Measurements from ENCODE around the gene PSMD1. TPM values are rescaled to one million over a fixed set of nuclear protein-coding genes. Genes with fewer than 3 reads are reported as not detected.

Gene PSMD1
- total RNA-seq, 1 experiment from 2014 or later: 133 TPM

DNA sequence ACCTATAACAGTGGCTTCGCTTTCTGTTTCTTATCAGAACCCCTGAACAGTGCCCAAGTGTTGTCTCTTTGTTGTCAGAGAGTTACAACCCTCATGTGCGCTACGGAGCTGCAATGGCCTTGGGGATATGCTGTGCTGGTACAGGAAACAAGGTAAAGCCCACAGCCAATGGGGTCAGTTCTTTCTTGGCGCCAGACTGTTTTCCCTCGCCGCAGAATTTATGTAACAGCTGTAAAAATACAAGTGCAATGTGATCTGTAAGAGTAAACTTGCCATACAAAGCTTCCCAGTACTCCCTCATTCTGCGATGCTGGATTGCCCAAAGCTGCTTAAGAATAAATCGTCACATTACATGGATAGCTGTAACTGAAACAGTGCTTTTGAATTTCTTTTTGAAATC is 82.0 kb downstream of the PSMD1 start:
- no peak overlapping the region for H3K4me3 ChIP-seq (replicated peaks in 1 of 2; ENCODE audit: low read depth in 1 of 2, low read length in 2 of 2)
- 0 out of 2 replicates have a peak, but pooled peaks cover 11% of the 10 kb centered on the region for H4K20me1 ChIP-seq (ENCODE audit: insufficient read depth)
- CTCF ChIA-PET: no interaction called here
- ATAC-seq: no peak
- no peaks in the 10 kb centered on the region for H3K4me1 ChIP-seq (ENCODE audit: control insufficient read depth in 1 of 2, insufficient read depth in 2 of 2, low read length in 2 of 2)
- no peaks in the 10 kb centered on the region for H3K9me2 ChIP-seq (ENCODE audit: insufficient read depth)
- TF ChIP-seq, protein P1, sequence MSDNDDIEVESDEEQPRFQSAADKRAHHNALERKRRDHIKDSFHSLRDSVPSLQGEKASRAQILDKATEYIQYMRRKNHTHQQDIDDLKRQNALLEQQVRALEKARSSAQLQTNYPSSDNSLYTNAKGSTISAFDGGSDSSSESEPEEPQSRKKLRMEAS (IDR thresholded peaks at IDR 0.05): no peak
- TF ChIP-seq POLR2AphosphoS5 (IDR thresholded peaks at IDR 0.05; ENCODE audit: low read depth, low read length) (no peak), CBX3 (IDR thresholded peaks at IDR 0.05; ENCODE audit: low read depth) (no peak), TCF7L2 (IDR thresholded peaks at IDR 0.05; ENCODE audit: borderline replicate concordance, extremely low read depth, insufficient read depth, insufficient read length) (no peak), EZH2phosphoT487 (IDR thresholded peaks at IDR 0.05; ENCODE audit: borderline replicate concordance) (no peak), ZNF274 (IDR thresholded peaks at IDR 0.05; ENCODE audit: low read depth, low read length) (no peak), FOSL1 (IDR thresholded peaks at IDR 0.05; ENCODE audit: low read depth) (no peak), POLR2A (IDR thresholded peaks at IDR 0.05; ENCODE audit: borderline replicate concordance, extremely low read depth, insufficient read depth, insufficient read length) (no peak), SP1 (IDR thresholded peaks at IDR 0.05; ENCODE audit: low read depth) (no peak)
- TF ChIP-seq, protein P2, sequence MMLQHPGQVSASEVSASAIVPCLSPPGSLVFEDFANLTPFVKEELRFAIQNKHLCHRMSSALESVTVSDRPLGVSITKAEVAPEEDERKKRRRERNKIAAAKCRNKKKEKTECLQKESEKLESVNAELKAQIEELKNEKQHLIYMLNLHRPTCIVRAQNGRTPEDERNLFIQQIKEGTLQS (IDR thresholded peaks at IDR 0.05): no peak
- peaks cover 52% of the 10 kb centered on the region for H3K79me2 ChIP-seq (ENCODE audit: insufficient read depth, low read length)
- H2AFZ ChIP-seq (ENCODE audit: low read depth, low read length, poor library complexity, severe bottlenecking): no peak overlapping the region
- H3K36me3 ChIP-seq (ENCODE audit: control insufficient read depth in 1 of 2, insufficient read depth in 2 of 2, low read length in 2 of 2): 0 out of 4 replicates have a peak, but pooled peaks cover 0 to 3% of the 10 kb centered on the region in 2 experiments
- H3K27me3 ChIP-seq (ENCODE audit: insufficient read depth, low read length): no peaks in the 10 kb centered on the region
- no TSS peak for BruUV-seq (replicated peaks)
- intact Hi-C loops (cut with micrococcal nuclease): no loop called here
- POLR2A ChIA-PET: no interaction called here
- no peak overlapping the region for H3K4me2 ChIP-seq (ENCODE audit: low read length)
- H3K9me3 ChIP-seq (ENCODE audit: control insufficient read depth in 1 of 2, insufficient read depth in 1 of 2, low read depth in 1 of 2, low read length in 2 of 2): no peaks in the 10 kb centered on the region
- no peak overlapping the region for H3K9ac ChIP-seq (ENCODE audit: low read length)
- DNase-seq (ENCODE audit: low read depth, low spot score): no peak
- no peak overlapping the region for H3K27ac ChIP-seq (ENCODE audit: low read depth, low read length)
- RAD21 ChIA-PET (ENCODE audit: low non-redundant PET in 1 of 2, low total read pairs in 2 of 2, uncharacterized antibody in 2 of 2, unreplicated experiment in 2 of 2): no interaction called here

DNA sequence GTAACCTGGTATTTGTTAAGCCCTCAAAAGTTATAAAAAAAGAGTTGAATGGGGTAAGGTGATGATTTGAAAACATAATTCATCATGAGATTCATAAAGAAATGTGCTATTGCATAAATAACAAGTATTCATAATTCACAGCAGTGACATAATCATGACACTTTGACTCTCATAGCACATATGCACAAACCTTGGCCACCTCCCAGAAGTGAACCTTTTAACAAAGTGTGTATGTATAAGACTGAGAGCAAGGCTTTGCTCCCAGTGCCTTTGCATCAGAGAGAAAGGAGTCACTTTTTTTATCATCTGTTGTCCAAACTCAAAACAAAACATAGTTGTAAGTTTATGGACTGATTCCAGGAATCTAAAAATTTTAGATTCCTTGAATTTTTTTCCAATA is 83.1 kb downstream of the PSMD1 start:
- Histone ChIP-seq H3K9ac (ENCODE audit: low read length) (no peak overlapping the region), H3K9me3 (ENCODE audit: control insufficient read depth in 1 of 2, insufficient read depth in 1 of 2, low read depth in 1 of 2, low read length in 2 of 2) (no peaks in the 10 kb centered on the region), H4K20me1 (ENCODE audit: insufficient read depth) (0 out of 2 replicates have a peak, but pooled peaks cover 3% of the 10 kb centered on the region), H2AFZ (ENCODE audit: low read depth, low read length, poor library complexity, severe bottlenecking) (no peak overlapping the region), H3K36me3 (ENCODE audit: control insufficient read depth in 1 of 2, insufficient read depth in 2 of 2, low read length in 2 of 2) (0 out of 4 replicates have a peak, but pooled peaks cover 0 to 3% of the 10 kb centered on the region in 2 experiments), H3K9me2 (ENCODE audit: insufficient read depth) (no peaks in the 10 kb centered on the region), H3K4me3 (replicated peaks in 1 of 2; ENCODE audit: low read depth in 1 of 2, low read length in 2 of 2) (no peak overlapping the region), H3K4me2 (ENCODE audit: low read length) (no peak overlapping the region), H3K27me3 (ENCODE audit: insufficient read depth, low read length) (no peaks in the 10 kb centered on the region), H3K79me2 (ENCODE audit: insufficient read depth, low read length) (peaks cover 41% of the 10 kb centered on the region), H3K27ac (ENCODE audit: low read depth, low read length) (no peak overlapping the region), H3K4me1 (ENCODE audit: control insufficient read depth in 1 of 2, insufficient read depth in 2 of 2, low read length in 2 of 2) (no peaks in the 10 kb centered on the region)
- intact Hi-C loops (cut with micrococcal nuclease): no loop called here
- no TSS peak for BruUV-seq (replicated peaks)
- ATAC-seq (no peak), DNase-seq (ENCODE audit: low read depth, low spot score) (no peak)
- POLR2A ChIA-PET: no interaction called here
- CTCF ChIA-PET: no interaction called here
- RAD21 ChIA-PET (ENCODE audit: low non-redundant PET in 1 of 2, low total read pairs in 2 of 2, uncharacterized antibody in 2 of 2, unreplicated experiment in 2 of 2): no interaction called here
- TF ChIP-seq POLR2AphosphoS5 (IDR thresholded peaks at IDR 0.05; ENCODE audit: low read depth, low read length): no peak
- TF ChIP-seq ELF1 (IDR thresholded peaks at IDR 0.05; ENCODE audit: borderline replicate concordance, low read depth): no peak
- TF ChIP-seq, protein P3, sequence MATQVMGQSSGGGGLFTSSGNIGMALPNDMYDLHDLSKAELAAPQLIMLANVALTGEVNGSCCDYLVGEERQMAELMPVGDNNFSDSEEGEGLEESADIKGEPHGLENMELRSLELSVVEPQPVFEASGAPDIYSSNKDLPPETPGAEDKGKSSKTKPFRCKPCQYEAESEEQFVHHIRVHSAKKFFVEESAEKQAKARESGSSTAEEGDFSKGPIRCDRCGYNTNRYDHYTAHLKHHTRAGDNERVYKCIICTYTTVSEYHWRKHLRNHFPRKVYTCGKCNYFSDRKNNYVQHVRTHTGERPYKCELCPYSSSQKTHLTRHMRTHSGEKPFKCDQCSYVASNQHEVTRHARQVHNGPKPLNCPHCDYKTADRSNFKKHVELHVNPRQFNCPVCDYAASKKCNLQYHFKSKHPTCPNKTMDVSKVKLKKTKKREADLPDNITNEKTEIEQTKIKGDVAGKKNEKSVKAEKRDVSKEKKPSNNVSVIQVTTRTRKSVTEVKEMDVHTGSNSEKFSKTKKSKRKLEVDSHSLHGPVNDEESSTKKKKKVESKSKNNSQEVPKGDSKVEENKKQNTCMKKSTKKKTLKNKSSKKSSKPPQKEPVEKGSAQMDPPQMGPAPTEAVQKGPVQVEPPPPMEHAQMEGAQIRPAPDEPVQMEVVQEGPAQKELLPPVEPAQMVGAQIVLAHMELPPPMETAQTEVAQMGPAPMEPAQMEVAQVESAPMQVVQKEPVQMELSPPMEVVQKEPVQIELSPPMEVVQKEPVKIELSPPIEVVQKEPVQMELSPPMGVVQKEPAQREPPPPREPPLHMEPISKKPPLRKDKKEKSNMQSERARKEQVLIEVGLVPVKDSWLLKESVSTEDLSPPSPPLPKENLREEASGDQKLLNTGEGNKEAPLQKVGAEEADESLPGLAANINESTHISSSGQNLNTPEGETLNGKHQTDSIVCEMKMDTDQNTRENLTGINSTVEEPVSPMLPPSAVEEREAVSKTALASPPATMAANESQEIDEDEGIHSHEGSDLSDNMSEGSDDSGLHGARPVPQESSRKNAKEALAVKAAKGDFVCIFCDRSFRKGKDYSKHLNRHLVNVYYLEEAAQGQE (IDR thresholded peaks at IDR 0.05; ENCODE audit: low read depth): no peak
- TF ChIP-seq, protein P2 (IDR thresholded peaks at IDR 0.05): no peak
- no peak for TF ChIP-seq EZH2phosphoT487 (IDR thresholded peaks at IDR 0.05; ENCODE audit: borderline replicate concordance)
- no peak for TF ChIP-seq ZFX (IDR thresholded peaks at IDR 0.05)
- TF ChIP-seq, protein P4, sequence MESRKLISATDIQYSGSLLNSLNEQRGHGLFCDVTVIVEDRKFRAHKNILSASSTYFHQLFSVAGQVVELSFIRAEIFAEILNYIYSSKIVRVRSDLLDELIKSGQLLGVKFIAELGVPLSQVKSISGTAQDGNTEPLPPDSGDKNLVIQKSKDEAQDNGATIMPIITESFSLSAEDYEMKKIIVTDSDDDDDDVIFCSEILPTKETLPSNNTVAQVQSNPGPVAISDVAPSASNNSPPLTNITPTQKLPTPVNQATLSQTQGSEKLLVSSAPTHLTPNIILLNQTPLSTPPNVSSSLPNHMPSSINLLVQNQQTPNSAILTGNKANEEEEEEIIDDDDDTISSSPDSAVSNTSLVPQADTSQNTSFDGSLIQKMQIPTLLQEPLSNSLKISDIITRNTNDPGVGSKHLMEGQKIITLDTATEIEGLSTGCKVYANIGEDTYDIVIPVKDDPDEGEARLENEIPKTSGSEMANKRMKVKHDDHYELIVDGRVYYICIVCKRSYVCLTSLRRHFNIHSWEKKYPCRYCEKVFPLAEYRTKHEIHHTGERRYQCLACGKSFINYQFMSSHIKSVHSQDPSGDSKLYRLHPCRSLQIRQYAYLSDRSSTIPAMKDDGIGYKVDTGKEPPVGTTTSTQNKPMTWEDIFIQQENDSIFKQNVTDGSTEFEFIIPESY (IDR thresholded peaks at IDR 0.05; ENCODE audit: extremely low read depth, insufficient replicate concordance, low read length): no peak
